GM19463 (cell line): Measurements from ENCODE around the gene ORC4.

Experiments used
- ATAC-seq: cut with Tn5 transposase; IDR thresholded peaks from one replicate; pipeline ENCODE4 v1.9.1; 2021; ENCODE audit warnings: mild to moderate bottlenecking, moderate library complexity; ENCODE audit not compliant: unreplicated experiment

Gene ORC4

DNA sequence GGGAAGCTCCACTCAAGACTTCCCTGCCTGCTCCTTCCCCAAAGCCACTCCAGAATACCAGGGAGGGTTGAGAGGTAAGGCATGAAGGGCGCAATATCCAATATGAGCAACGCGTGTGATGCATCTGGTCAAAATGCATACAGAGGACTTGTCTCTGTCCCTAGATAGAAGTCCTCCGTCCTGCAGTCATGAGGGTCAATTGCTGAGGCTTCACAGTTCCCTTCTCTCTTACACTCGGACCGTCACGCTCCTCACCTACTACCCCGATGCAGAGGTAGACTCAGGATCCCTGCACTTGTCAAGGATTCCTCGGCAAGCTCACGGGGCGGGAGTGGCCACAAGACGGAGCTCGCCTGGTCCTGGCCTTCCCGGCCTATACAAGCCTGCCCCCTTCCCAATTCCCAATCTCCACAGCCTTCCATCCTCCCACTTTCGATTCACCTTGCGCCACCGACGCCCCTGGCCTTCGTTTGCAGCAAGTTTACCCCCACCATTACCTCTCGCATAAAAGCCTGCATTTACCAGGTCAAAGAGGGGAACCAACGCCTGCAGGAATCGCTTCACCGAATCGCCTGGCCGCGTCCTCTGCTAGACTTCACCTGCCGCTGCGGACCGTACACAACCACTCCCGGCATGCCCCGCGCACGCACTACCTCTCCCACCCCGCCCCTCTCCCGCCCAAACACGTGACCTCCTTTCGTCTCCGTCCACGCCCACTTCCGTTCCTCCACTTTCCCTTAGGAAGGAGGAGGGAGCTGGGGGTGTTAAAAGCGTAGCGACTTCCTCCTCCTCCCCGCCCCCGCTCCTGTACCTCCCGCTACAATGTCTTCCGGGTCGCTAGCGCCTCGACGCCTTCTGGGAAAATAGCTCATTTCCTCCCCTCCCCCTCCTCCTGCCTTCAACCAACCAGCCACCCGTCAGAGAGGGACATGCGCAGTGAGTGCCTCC lies at the start of gene ORC4:
Gene ORC4, minus strand, starts transcription at position 627 of the 948 bp plus-strand sequence. CDS start 44,779 bp downstream, outside the sequence.
- ATAC-seq = peak; percentile 76

DNA sequence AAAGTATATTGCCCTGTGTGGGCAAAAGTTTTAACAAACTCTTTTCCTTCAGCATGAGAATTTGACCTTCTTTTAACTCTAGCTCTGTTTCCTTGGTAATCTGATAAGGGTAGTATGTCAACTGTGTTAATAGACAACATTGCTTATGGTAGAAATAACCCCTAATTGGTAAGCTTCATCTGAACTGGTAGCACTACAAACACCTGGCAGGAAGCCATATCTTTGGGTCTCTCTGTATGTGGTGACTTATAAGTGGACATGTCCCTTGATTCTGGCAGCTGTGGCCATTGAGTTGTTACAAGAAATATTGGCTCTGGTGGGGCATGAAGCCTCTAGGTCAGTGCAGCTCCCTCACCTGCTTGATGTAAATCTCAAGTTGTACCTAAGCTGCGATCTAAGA lies 47.3 kb upstream of the ORC4 start:
- no peak for ATAC-seq

DNA sequence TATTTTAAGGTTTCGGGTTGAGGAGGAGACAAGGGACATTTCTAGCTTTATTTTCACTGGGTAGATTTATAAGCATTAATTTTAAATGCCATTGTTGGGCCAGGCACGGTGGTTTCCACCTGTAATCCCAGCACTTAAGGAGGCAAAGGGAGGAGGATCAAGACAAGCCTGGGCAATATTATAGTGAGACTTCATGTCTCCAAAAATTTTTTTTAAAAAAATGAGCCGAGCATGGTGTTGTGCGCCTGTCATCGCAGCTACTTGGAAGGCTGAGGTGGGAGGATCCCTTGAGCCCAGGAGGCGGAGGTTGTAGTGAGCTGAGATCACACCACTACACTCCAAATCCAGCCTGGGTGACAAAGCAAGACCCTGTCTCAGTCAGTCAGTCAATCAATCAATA lies 45.4 kb upstream of the ORC4 start:
- ATAC-seq = no peak

DNA sequence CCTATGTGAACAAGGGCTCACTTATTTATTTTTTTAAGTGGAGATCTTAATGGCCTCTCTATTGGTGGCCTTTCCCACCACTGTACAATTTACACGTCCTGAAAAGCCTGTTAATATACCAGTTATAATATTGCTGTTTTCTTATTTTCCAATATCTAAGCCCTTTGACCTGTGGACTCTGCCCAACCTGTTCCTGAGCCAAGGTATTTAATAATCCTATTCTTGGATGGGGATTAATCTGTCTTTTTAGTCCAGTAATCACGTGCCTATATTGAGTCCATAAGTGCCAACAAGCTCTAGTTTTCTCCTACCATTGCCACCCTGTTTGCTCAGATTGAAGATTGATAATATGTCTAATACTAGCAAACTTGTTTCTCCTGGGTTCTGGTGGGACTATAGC lies 43.1 kb upstream of the ORC4 start:
- ATAC-seq = no peak

DNA sequence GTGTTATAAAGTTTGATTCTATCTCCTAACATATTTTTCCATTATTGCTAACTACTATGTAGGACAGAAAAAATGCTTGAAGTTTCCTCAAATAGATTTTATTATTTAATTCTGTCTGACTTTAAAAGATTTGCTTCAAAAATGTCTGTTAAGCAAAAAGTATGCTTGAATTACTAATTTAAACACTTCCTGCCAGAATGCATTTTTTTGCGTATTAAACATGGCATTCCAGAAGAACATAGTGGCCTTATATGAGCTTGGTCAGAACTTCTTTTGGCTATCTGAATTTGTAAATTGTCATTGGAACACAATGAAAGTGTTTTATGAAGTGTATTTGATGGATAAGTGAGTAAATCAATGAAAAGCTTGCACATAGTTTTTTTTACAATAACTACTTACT lies 38.1 kb upstream of the ORC4 start:
- ATAC-seq = no peak

DNA sequence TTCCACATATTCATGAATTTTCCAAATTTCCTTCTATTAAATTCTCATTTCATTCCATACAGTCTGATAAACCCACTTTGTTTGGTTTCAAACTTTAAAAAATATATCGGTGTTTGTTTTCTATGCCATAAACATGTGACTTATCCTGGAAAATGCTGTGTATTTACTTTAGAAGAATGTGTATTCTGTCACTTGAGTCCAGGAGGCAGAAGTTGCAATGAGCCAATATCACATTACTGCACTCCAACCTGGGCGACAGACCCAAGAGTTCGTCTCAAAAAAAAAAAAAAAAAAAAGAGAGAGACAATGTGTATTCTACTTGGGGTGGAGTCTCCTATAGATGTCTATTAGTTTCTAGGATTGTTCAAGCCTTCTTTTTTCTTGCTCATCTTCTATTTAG lies 32.1 kb upstream of the ORC4 start:
- no peak for ATAC-seq

DNA sequence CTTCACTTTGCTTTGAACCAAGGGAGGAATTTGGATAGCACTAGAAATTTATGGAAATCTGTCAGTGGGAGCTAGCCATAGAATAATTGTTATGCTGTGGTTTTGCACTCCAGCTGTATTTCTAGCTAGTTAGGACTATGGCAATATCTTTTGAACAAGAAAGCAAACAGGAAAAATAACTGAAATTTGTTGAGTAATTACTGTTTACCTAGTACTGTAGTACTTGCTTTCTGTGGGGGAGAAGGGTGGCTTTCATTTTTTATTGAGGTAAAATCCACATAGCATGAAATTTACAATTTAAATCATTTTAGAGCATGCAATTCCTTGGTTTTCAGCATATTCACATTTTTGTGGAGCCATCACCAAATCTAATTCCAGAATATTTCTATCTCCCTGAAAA lies 28.7 kb upstream of the ORC4 start:
- ATAC-seq = peak; percentile 1

DNA sequence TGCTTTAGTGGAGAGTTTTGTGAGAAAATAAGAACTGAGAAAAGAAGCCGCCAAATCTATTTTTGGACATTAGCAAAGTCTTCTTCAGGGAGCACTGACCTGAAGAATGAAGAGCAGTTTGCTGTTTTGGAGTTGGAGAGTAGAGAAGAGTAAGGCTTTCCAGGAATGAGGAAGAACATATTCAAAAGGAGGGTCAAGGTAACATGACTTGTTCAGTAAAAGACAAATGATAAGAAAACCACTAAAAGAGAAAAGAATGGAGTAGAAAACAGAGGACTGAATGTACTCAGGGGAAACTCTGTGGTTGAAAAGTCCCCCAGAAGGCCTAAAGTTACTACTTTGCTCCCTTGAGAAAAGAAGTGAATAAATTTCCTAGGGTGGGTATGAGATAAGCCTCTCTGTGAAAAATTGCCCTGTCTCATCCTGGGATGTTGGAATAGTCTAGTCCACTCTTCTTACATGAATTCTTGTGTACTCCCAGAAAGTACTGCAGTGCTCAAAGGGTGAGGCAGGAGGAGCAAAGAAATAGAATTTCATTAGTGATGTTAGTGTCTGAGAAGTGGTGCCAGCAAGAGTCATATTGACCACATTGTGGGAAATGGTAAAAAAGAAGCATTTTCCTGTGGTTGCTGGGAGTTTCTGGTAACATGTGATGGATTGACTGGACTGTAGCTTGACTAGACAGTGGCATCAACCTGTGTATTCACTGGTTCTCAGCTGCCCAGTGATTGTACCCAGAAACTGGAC lies 28.1 kb upstream of the ORC4 start:
- ATAC-seq = peak; percentile 71

DNA sequence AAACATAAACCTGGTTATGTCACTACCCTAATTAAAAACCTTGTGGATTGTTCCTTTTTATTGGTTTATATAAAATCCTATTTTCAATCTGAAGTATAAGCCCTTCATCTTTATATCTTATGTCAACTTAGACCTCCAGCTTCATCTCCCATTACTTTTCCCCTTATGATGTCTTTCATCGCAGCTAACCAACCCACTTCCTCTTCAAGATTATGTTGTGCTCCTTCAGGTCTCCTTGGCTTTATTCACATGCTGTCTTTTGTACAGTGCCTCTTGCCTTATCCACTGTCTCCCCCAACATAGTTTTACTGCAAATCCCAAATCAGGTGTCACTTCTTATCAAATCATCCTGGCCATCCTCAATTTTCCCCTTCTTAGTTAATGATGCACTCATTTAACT lies 26.3 kb upstream of the ORC4 start:
- ATAC-seq = no peak

DNA sequence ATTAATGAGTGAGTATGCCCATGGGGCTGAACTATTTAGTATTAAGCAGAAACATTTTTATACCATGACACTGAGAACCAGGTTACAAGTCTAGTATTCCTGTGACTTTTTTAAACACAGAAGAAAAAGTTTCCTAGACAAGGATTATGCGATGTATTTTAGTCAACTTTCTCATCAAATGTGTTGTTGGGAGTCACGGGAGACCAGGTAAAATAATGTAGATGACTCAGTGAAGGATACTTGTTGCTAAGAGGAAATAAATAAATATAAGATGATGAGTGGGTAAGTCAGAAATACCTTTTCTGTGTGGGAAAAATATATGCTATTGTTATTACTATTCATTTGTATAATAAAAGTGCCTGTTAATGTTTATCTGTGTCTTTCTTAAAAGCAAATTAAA lies 23.8 kb upstream of the ORC4 start:
- ATAC-seq = no peak

DNA sequence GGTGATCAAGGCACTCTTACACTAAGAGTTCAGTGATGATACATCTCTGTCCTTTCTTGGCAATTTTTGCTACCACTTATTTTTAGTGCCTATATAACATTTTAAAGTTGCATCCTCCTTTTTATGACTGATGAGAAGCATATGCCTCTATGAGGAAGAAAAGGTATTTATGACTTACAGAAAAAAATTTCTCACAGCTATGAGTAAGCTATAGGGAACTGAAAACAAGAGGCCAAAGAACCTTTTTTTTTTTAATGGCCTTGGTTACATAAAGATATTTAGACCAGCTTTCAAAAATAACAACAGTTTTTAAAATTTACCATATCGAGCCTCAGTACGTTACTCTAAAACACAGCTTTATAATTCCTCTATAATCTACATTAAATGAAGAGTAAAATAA lies 21.7 kb upstream of the ORC4 start:
- peak; percentile 81 for ATAC-seq

DNA sequence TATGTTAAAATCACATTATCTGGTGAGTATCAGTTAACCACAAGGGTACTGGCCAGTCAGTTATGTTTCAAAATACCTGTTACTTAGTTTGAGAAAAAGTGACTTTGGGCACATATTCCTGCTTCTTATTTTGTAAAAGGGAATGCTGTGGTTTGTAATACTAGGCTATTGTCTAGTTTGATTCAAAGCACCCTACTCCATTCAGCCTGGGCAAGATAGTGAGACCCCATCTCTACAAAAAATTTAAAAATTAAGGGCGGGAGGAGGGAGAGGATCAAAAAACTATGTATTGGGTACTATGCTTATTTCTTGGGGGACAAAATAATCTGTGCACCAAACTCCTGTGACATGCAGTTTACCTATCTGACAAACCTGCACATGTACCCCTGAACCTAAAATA lies 19.2 kb upstream of the ORC4 start:
- no peak for ATAC-seq

DNA sequence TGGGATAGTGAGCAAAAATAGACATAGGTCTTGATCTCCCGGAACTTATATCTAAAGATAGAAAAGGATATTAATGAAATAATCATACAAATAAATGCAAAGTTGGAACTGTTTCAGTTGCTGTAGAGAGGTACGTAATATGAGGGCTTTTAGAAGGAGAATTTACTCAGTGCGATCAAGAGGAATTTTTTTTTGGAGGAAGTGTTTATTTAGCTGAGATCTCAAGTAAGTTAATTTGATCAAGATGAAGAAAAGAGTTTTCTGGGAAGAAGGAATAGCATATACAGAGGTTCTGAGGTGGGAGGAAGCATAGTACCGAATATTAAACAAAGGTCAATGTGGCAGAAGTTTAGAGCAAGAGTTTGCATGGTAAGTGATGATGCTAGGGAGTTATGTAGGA lies 11.7 kb upstream of the ORC4 start:
- no peak for ATAC-seq

DNA sequence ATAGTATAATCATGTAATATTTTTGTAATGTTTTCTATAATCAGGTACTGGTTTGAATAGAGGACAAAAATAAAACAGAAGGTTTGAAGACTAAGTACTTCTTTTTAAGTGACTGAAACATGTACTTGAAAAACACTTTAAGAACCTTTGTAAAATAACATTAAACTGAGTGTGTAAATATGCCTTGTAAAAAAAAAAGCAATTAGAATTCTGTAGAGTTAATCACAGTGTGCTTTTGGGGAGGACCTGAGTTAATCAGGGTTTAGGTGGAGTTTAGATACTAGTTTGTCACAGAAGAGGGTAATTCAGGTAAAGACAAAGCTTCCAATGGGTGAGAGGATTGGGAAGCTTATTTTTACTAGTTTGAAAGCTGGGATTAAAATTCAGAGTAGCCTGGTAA lies 10.6 kb upstream of the ORC4 start:
- ATAC-seq = no peak

DNA sequence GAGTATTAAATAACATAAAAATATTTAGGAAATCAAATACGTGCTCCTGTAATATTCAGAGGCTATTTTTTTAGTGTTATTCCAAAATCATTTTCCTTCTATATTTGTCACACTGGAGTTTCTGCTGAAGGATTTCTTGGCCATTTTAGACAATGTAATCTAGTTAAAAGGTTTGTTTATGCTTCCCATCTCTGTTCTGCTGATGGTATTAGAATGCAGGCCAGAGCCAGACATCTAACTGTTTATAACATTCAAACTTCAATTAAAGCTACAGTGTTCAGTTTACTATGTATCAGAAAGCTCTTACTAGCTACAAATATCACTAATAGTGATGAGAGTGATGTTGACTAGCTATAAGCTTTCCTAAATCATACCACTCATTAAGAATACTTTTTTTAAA lies 8.2 kb upstream of the ORC4 start:
- ATAC-seq = no peak

DNA sequence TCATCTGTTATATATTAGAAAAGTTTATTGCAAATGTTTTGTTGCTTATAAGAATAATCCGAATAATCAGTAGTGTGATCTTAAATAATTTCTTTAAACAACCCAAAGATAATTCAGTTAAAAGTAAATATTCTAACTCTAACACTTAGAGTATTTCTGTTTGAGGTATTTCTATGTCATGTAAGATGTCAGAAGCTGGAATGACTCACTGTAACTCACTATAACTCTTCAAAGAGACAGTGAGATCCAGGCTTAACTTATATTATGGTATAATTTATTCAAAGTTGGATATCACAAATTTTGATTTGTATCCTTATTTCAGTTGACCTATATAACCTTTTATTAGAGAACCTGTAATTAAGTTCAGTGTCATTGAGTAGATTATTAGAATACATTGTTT lies 7.3 kb upstream of the ORC4 start:
- ATAC-seq = no peak

DNA sequence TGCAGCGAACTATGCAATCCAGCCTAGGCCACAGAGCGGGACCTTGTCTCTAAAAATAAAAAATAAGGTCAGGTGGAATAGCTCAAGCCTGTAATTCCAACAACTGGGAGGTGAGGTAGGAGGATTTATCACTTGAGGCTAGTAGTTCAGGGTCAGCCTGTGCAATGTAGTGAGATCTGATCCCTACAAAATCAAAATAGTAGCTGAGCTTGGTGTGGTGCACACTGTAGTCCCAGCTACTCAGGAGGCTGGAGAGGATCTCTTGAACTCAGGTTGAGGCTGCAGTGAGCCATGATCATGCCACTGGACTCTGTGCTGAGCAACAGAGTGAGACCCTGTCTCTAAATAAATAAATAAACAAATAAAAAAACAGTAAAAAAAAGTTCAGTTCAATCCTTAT lies 6.0 kb upstream of the ORC4 start:
- no peak for ATAC-seq

DNA sequence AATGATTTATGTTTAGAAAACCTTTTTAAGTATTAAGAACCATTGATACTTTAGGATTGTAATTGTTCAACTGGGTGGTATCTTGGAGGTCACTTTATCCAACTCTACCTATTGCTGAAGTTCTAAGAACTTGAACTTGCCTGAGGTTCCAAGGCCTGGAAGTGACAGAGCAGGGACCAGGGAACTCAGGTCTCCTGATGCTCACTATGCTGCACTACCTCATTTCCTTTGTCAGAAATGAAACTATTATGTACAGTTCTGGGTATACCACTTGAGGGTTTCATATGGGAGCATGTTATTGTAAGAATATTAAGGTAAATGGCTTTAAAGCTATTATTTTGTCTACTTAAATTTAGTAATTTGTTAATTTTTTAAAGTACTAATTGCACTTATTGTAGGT lies 3.3 kb upstream of the ORC4 start:
- ATAC-seq = peak; percentile 26

DNA sequence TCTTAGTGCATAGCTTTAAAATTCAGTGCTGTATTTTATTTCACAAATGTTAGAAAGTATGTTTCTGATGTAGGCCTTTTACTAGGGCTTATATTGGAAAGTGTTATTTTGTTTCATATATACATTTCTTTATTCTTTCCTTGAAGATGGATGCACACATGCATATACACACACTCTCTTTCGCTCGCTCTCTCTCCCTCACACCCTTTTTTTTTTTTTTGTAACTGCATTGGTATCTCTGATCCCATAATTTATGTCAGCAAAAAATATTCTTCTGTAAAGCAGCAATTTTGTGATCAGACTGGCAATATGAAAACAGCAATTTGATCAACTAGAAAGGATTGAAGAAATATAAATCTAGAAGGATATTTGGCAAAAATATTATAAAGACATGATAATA lies 2.3 kb upstream of the ORC4 start:
- no peak for ATAC-seq

DNA sequence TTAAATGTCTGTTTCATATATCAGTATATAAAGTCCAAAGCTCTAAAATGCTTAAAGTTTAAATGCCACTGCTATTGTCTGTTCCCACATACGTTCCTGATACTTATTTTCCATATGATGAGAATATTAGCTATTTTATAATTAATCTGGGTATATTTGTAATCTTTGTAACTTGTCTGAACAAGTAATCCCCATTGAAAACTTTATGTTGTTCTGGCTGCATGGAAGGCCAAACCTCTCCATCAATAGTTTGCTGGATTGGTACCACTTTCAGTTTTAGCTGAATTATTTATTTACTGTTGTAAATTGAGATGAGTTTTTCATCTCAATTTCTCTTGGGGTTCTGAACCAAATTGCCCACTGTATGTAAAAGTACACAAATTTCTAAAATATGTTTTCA lies 1.8 kb upstream of the ORC4 start:
- ATAC-seq = no peak

DNA sequence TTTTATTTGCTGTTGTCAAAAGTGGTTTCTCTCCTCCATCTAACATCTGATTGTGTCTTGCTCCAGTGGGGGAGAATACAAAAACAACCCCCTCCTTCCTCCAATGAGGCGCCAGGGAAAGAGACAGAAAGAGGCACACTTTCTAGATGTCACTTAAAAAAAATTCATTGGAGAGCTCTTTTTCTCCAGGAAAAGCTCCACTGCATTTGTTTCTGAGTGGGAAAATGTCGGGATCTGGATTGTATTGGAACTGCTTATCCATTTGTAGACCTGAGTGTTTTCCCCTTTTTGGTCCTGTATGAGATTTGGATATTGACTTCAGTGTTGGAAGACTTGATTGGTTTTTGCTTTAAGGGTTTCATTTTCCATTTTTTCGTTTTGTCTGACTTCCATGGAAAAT lies 1.3 kb upstream of the ORC4 start:
- no peak for ATAC-seq
